ENCODE results near the gene ECM1. TPM values are rescaled to one million over a fixed set of nuclear protein-coding genes. Genes with fewer than 3 reads are reported as not detected.

ECM1 gene
- total RNA-seq, 6 experiments from 2014 or later, result 8.8 to 26.7 (median 14.9) TPM

DNA sequence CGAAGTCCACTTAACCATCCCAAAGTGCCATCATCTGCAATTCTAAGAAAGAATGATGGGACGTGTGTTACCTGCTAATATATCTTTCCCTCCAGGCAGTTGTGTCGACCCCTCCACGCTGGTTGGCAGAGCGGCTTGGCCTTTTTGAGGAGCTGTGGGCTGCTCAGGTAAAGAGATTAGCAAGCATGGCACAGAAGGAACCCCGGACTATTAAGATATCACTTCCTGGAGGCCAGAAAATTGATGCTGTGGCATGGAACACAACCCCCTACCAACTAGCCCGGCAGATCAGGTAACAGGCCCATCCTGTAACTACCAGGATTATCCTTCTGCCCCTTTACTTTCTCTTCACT is 20.2 kb upstream of the ECM1 start:
- Histone ChIP-seq H3K27me3 (no peaks in the 10 kb centered on the region), H3K36me3 (peaks cover 0 to 35% (median 7%) of the 10 kb centered on the region in 4 donors), H3K27ac (peak overlapping the region in 1 of 3 donors; percentile 79), H3K9me3 (no peaks in the 10 kb centered on the region), H3K4me3 (peak overlapping the region; percentile 65 to 71 (median 69)), H3K4me1 (peaks cover 0 to 8% (median 0%) of the 10 kb centered on the region in 4 donors)
- DNase-seq, result no peak
- 0% methylated on average over 5 of the region's 7 CpGs for WGBS (ENCODE audit: insufficient coverage, low coverage, low lambda C conversion rate, missing lambda C conversion rate)
- no peak for ATAC-seq
- intact Hi-C loops (cut with DNase I), result no loop called here
- TF ChIP-seq POLR2A (IDR thresholded peaks at IDR 0.05), result no peak
- TF ChIP-seq, protein P1, sequence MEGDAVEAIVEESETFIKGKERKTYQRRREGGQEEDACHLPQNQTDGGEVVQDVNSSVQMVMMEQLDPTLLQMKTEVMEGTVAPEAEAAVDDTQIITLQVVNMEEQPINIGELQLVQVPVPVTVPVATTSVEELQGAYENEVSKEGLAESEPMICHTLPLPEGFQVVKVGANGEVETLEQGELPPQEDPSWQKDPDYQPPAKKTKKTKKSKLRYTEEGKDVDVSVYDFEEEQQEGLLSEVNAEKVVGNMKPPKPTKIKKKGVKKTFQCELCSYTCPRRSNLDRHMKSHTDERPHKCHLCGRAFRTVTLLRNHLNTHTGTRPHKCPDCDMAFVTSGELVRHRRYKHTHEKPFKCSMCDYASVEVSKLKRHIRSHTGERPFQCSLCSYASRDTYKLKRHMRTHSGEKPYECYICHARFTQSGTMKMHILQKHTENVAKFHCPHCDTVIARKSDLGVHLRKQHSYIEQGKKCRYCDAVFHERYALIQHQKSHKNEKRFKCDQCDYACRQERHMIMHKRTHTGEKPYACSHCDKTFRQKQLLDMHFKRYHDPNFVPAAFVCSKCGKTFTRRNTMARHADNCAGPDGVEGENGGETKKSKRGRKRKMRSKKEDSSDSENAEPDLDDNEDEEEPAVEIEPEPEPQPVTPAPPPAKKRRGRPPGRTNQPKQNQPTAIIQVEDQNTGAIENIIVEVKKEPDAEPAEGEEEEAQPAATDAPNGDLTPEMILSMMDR (IDR thresholded peaks at IDR 0.05), result no peak

DNA sequence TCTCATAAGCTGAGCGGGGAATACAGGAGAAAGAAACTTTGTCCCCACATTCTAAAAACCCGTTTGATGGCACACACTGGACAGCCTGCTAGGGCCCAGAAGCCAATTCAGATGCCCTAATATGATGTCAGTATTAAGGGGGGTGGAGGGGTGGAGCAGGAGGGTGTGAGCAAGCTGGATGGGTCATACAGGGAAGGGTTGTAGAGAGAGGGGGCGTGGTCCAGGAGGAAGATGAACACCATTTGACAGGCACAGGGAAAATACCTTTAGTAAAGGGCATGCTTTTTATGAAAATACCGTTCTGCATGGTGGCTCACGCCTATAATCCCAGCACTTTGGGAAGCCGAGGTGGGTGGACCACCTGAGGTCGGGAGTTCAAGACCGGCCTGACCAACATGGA is 14.7 kb upstream of the ECM1 start:
- TF ChIP-seq, protein P1 (IDR thresholded peaks at IDR 0.05), result no peak
- TF ChIP-seq POLR2A (IDR thresholded peaks at IDR 0.05), result no peak
- 91% methylated on average over 6 of the region's 8 CpGs for WGBS (ENCODE audit: insufficient coverage, low coverage, low lambda C conversion rate, missing lambda C conversion rate)
- no peak for ATAC-seq

DNA sequence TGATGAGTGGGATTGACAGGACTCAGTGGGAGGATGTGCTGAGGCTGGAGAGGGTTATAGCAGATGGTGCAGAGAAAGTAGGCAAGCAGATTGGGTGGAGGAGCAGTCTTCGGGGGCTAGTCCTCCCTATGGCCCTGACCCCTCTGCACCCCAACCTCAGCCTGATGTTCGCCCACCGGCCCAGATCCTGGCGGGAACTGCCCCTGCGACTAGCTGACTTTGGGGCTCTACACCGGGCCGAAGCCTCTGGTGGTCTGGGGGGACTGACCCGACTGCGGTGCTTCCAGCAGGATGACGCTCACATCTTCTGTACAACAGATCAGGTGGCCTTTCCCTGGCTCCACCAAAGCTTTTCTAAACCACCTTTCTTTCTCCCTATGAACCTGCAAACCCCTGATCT is 9.6 kb upstream of the ECM1 start:
- Histone ChIP-seq H3K9me3 (no peaks in the 10 kb centered on the region), H3K27me3 (no peaks in the 10 kb centered on the region), H3K36me3 (peaks cover 0 to 66% (median 6%) of the 10 kb centered on the region in 4 donors), H3K4me3 (no peak overlapping the region), H3K4me1 (no peaks in the 10 kb centered on the region), H3K27ac (no peak overlapping the region)
- TF ChIP-seq POLR2A (IDR thresholded peaks at IDR 0.05), result no peak
- TF ChIP-seq, protein P1 (IDR thresholded peaks at IDR 0.05), result no peak
- intact Hi-C loops (cut with DNase I), result no loop called here
- peak in 1 of 4 donors; percentile 28 for ATAC-seq
- peak in 1 of 3 donors; percentile 33 for DNase-seq
- WGBS (ENCODE audit: insufficient coverage, low coverage, low lambda C conversion rate, missing lambda C conversion rate), result no CpG with 5 or more reads among the region's 10 CpGs

More for the DNA sequence above, 14.7 kb upstream of the ECM1 start:
- H3K27me3 ChIP-seq, result no peaks in the 10 kb centered on the region
- peaks cover 0 to 2% (median 0%) of the 10 kb centered on the region in 4 donors for H3K4me1 ChIP-seq
- DNase-seq, result no peak
- no peak overlapping the region for H3K4me3 ChIP-seq
- no peak overlapping the region for H3K27ac ChIP-seq
- intact Hi-C loops (cut with DNase I), result no loop called here
- H3K36me3 ChIP-seq, result peaks cover 0 to 71% (median 8%) of the 10 kb centered on the region in 4 donors
- H3K9me3 ChIP-seq, result no peaks in the 10 kb centered on the region

DNA sequence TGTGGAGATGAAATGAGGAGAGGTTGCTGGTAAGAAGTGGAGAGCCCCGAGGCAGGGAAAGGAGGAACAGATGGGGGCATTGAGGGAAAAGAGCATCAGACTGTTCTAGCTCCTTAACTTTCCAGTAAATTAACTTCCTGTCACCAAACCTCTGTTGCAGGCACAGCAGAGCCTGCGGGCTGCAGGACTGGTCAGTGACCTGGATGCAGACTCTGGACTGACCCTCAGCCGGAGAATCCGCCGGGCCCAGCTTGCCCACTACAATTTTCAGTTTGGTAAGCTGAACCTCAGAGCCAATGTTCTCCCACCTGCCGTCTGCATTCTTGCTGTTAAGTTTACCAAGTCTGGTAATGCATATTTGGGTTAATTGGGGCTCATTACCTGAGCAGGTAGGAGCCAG is 2.5 kb upstream of the ECM1 start:
- 87% methylated on average over 2 of the region's 6 CpGs for WGBS (ENCODE audit: insufficient coverage, low coverage, low lambda C conversion rate, missing lambda C conversion rate)
- Histone ChIP-seq H3K4me1 (no peaks in the 10 kb centered on the region), H3K27ac (no peak overlapping the region), H3K9me3 (no peaks in the 10 kb centered on the region), H3K27me3 (no peaks in the 10 kb centered on the region), H3K36me3 (peaks cover 0 to 33% (median 0%) of the 10 kb centered on the region in 4 donors), H3K4me3 (no peak overlapping the region)
- intact Hi-C loops (cut with DNase I), result no loop called here
- DNase-seq (peak in 1 of 3 donors; percentile 22), ATAC-seq (no peak)
- TF ChIP-seq POLR2A (IDR thresholded peaks at IDR 0.05), result no peak
- TF ChIP-seq, protein P1 (IDR thresholded peaks at IDR 0.05), result no peak

DNA sequence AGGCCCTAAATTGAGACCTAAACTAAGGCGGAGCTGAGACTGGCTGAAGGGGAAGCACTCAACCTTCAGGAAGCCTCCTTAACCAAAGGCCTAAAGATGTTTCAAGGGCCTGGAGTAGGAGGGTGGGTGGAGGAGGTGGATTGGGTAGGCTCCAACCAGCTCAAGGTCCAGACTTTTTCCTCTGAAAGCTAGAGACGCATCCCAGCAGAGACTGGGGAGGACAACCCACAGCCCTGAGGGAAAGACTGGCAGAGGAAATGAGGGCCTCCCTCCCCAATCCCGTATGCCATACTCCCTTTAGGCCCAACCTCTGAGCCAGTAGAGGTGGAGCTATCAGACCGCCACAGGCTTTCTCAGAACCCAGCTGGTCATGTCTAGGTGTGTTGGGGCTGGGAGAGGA is 1.1 kb downstream of the ECM1 start:
- ATAC-seq (no peak), DNase-seq (peak in 1 of 3 donors; percentile 19)
- Histone ChIP-seq H3K27me3 (no peaks in the 10 kb centered on the region), H3K4me1 (no peaks in the 10 kb centered on the region), H3K27ac (no peak overlapping the region), H3K9me3 (no peaks in the 10 kb centered on the region), H3K36me3 (peaks cover 0 to 20% (median 0%) of the 10 kb centered on the region in 4 donors), H3K4me3 (no peak overlapping the region)
- intact Hi-C loops (cut with DNase I), result no loop called here
- WGBS (ENCODE audit: insufficient coverage, low coverage, low lambda C conversion rate, missing lambda C conversion rate), result no CpG with 5 or more reads among the region's 4 CpGs
- no peak for TF ChIP-seq POLR2A (IDR thresholded peaks at IDR 0.05)
- TF ChIP-seq, protein P1 (IDR thresholded peaks at IDR 0.05), result no peak

Data from right lobe of liver (tissue), 6 donors.